HG03439 (cell line): ENCODE measurements around the gene KHK.

ENCODE experiments used
- ATAC-seq: cut with Tn5 transposase; IDR thresholded peaks from one replicate; pipeline ENCODE4 v1.9.1; 2021; ENCODE audit warnings: mild to moderate bottlenecking, moderate library complexity; ENCODE audit not compliant: unreplicated experiment

KHK gene

GRCh38 chr2:27149570-27150405, 63.2 kb downstream of the KHK start:
- no peak for ATAC-seq
